ENCODE results near the gene TTC29. TPM values are rescaled to one million over a fixed set of nuclear protein-coding genes. Genes with fewer than 3 reads are reported as not detected.
A peak's percentile ranks its signal among the peaks of the same experiment; 100 is the strongest.

TTC29 gene
- total RNA-seq (2014; rRNA removed; shearing (Covaris generic)): 0.12 and 0.52 TPM in 2 replicates
- polyA plus RNA-seq (2016; fragmentation: Nextera tagmentation; extraction: Ambion mirVana): 0.59 and 0.60 TPM in 2 replicates
- long read RNA-seq: 0 reads

- Mint-ChIP-seq H3K36me3 (ENCODE audit: low read depth) (no peaks in the 10 kb centered on the region), H3K4me3 (peak within 1 kb of the TSS; percentile 78), H3K27ac (no peak within 1 kb of the TSS), H3K4me1 (peaks cover 35% of the 10 kb centered on the region), H3K9me3 (no peaks in the 10 kb centered on the region), H3K27me3 (ENCODE audit: insufficient read depth, low read depth, poor library complexity) (no peaks in the 10 kb centered on the region)
- peak; percentile 99 for DNase-seq (ENCODE audit: low spot score)
- H4K20me1 ChIP-seq (replicated peaks; ENCODE audit: insufficient read depth): no peaks in the 10 kb centered on the region
- no peaks in the 10 kb centered on the region for H3K9me2 ChIP-seq (ENCODE audit: insufficient read depth)
- H3K27me3 ChIP-seq (ENCODE audit: insufficient read depth): no peaks in the 10 kb centered on the region
- peak within 1 kb of the TSS; percentile 76 for H3K4me2 ChIP-seq
- H3K4me1 ChIP-seq (ENCODE audit: insufficient read depth): peaks cover 34% of the 10 kb centered on the region
- TF ChIP-seq EZH2 (IDR thresholded peaks at IDR 0.05; ENCODE audit: low read depth, unreplicated experiment) (no peak), REST (IDR thresholded peaks at IDR 0.05; ENCODE audit: unreplicated experiment) (no peak), ZNF114 (CRISPR knock-in tag; IDR thresholded peaks at IDR 0.05) (no peak), ETS1 (IDR thresholded peaks at IDR 0.05) (no peak), POLR2AphosphoS5 (IDR thresholded peaks at IDR 0.05; ENCODE audit: low read depth) (no peak), JUNB (IDR thresholded peaks at IDR 0.05; ENCODE audit: unreplicated experiment) (no peak), CREB1 (CRISPR knock-in tag; IDR thresholded peaks at IDR 0.05; ENCODE audit: low read depth) (no peak), STAT1 (IDR thresholded peaks at IDR 0.05; ENCODE audit: unreplicated experiment) (no peak), EZH2phosphoT487 (IDR thresholded peaks at IDR 0.05; ENCODE audit: unreplicated experiment) (no peak), NANOG (IDR thresholded peaks at IDR 0.05; ENCODE audit: borderline replicate concordance) (no peak), ZNF331 (CRISPR knock-in tag; IDR thresholded peaks at IDR 0.05; ENCODE audit: low read depth) (no peak)
- TF ChIP-seq, protein P1, sequence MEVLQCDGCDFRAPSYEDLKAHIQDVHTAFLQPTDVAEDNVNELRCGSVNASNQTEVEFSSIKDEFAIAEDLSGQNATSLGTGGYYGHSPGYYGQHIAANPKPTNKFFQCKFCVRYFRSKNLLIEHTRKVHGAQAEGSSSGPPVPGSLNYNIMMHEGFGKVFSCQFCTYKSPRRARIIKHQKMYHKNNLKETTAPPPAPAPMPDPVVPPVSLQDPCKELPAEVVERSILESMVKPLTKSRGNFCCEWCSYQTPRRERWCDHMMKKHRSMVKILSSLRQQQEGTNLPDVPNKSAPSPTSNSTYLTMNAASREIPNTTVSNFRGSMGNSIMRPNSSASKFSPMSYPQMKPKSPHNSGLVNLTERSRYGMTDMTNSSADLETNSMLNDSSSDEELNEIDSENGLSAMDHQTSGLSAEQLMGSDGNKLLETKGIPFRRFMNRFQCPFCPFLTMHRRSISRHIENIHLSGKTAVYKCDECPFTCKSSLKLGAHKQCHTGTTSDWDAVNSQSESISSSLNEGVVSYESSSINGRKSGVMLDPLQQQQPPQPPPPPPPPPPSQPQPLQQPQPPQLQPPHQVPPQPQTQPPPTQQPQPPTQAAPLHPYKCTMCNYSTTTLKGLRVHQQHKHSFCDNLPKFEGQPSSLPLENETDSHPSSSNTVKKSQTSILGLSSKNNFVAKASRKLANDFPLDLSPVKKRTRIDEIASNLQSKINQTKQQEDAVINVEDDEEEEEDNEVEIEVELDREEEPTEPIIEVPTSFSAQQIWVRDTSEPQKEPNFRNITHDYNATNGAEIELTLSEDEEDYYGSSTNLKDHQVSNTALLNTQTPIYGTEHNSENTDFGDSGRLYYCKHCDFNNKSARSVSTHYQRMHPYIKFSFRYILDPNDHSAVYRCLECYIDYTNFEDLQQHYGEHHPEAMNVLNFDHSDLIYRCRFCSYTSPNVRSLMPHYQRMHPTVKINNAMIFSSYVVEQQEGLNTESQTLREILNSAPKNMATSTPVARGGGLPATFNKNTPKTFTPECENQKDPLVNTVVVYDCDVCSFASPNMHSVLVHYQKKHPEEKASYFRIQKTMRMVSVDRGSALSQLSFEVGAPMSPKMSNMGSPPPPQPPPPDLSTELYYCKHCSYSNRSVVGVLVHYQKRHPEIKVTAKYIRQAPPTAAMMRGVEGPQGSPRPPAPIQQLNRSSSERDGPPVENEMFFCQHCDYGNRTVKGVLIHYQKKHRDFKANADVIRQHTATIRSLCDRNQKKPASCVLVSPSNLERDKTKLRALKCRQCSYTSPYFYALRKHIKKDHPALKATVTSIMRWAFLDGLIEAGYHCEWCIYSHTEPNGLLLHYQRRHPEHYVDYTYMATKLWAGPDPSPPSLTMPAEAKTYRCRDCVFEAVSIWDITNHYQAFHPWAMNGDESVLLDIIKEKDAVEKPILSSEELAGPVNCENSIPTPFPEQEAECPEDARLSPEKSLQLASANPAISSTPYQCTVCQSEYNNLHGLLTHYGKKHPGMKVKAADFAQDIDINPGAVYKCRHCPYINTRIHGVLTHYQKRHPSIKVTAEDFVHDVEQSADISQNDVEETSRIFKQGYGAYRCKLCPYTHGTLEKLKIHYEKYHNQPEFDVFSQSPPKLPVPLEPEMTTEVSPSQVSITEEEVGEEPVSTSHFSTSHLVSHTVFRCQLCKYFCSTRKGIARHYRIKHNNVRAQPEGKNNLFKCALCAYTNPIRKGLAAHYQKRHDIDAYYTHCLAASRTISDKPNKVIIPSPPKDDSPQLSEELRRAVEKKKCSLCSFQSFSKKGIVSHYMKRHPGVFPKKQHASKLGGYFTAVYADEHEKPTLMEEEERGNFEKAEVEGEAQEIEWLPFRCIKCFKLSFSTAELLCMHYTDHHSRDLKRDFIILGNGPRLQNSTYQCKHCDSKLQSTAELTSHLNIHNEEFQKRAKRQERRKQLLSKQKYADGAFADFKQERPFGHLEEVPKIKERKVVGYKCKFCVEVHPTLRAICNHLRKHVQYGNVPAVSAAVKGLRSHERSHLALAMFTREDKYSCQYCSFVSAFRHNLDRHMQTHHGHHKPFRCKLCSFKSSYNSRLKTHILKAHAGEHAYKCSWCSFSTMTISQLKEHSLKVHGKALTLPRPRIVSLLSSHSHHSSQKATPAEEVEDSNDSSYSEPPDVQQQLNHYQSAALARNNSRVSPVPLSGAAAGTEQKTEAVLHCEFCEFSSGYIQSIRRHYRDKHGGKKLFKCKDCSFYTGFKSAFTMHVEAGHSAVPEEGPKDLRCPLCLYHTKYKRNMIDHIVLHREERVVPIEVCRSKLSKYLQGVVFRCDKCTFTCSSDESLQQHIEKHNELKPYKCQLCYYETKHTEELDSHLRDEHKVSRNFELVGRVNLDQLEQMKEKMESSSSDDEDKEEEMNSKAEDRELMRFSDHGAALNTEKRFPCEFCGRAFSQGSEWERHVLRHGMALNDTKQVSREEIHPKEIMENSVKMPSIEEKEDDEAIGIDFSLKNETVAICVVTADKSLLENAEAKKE (CRISPR knock-in tag; IDR thresholded peaks at IDR 0.05): no peak
- TF ChIP-seq, protein P2, sequence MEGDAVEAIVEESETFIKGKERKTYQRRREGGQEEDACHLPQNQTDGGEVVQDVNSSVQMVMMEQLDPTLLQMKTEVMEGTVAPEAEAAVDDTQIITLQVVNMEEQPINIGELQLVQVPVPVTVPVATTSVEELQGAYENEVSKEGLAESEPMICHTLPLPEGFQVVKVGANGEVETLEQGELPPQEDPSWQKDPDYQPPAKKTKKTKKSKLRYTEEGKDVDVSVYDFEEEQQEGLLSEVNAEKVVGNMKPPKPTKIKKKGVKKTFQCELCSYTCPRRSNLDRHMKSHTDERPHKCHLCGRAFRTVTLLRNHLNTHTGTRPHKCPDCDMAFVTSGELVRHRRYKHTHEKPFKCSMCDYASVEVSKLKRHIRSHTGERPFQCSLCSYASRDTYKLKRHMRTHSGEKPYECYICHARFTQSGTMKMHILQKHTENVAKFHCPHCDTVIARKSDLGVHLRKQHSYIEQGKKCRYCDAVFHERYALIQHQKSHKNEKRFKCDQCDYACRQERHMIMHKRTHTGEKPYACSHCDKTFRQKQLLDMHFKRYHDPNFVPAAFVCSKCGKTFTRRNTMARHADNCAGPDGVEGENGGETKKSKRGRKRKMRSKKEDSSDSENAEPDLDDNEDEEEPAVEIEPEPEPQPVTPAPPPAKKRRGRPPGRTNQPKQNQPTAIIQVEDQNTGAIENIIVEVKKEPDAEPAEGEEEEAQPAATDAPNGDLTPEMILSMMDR (conservative IDR thresholded peaks at IDR 0.05; ENCODE audit: low read depth in 2 of 2): no peak
- H3K27ac ChIP-seq (ENCODE audit: low read depth): no peak within 1 kb of the TSS
- no peaks in the 10 kb centered on the region for H3F3A ChIP-seq (replicated peaks; ENCODE audit: low read depth)
- ATAC-seq: peak; percentile 99
- H3K79me2 ChIP-seq (replicated peaks; ENCODE audit: insufficient read depth): no peaks in the 10 kb centered on the region
- peak within 1 kb of the TSS; percentile 84 for H2AFZ ChIP-seq
- H3K4me3 ChIP-seq: peak within 1 kb of the TSS; percentile 57
- H3K36me3 ChIP-seq (ENCODE audit: insufficient read depth): no peaks in the 10 kb centered on the region
Measured at GRCh38 chr4:146945556-146946374, at the start of gene TTC29. TTC29 (minus strand) TSS chr4:146945864; CDS start chr4:146939895, 5,969 bp downstream.

Measured in GM23338 (cell line).